ENCODE results near the gene ZSCAN29.

Gene ZSCAN29

DNA sequence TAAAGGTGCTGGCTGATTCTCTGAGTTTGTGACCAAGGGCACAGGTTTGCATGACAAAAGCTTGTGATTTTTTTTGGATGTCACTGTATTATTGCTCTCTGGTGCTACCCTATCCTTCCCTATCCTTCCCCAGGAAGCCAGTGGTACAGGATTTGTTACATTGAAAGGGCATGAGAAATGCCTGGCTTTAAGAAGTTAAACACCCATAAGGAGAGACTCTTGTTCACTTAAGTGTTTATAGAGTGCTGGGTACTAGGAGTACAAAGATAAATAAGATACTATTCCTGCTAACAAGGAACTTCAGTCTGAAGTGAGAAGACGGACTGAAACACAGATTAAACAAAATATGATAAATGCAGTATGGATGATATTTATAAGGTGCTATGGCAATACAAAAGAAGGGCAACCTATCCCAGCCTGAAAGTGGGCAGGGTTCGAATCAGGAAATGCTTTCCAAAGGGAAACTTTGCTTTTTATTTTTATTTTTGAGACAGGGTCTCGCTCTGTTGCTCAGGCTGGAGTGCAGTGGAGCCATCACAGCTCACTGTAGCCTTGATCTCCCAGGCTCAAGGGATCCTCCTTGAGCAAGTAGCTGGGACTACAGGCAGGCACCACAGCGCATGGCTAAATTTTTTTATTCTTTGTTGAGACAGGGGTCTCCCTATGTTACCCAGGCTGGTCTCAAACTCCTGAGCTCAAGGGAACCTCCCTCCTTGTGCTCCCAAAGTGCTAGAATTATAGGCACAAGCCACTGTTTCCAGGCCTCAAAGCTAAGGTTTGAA is 51.7 kb downstream of the ZSCAN29 start:
- Histone ChIP-seq H3K27ac (no peak overlapping the region), H3K4me3 (ENCODE audit: low read depth, low read length) (no peak overlapping the region), H3K36me3 (replicated peaks) (no peaks in the 10 kb centered on the region), H3K27me3 (replicated peaks) (no peaks in the 10 kb centered on the region)
- no peak for DNase-seq
- in situ Hi-C loops (cut with HindIII; ENCODE audit: low pct_ligation_motif_present, low sequenced_read_pairs) = no loop called here
- TF ChIP-seq, protein P1, sequence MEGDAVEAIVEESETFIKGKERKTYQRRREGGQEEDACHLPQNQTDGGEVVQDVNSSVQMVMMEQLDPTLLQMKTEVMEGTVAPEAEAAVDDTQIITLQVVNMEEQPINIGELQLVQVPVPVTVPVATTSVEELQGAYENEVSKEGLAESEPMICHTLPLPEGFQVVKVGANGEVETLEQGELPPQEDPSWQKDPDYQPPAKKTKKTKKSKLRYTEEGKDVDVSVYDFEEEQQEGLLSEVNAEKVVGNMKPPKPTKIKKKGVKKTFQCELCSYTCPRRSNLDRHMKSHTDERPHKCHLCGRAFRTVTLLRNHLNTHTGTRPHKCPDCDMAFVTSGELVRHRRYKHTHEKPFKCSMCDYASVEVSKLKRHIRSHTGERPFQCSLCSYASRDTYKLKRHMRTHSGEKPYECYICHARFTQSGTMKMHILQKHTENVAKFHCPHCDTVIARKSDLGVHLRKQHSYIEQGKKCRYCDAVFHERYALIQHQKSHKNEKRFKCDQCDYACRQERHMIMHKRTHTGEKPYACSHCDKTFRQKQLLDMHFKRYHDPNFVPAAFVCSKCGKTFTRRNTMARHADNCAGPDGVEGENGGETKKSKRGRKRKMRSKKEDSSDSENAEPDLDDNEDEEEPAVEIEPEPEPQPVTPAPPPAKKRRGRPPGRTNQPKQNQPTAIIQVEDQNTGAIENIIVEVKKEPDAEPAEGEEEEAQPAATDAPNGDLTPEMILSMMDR (IDR thresholded peaks at IDR 0.05; ENCODE audit: low read depth, low read length, missing control alignments) = no peak

DNA sequence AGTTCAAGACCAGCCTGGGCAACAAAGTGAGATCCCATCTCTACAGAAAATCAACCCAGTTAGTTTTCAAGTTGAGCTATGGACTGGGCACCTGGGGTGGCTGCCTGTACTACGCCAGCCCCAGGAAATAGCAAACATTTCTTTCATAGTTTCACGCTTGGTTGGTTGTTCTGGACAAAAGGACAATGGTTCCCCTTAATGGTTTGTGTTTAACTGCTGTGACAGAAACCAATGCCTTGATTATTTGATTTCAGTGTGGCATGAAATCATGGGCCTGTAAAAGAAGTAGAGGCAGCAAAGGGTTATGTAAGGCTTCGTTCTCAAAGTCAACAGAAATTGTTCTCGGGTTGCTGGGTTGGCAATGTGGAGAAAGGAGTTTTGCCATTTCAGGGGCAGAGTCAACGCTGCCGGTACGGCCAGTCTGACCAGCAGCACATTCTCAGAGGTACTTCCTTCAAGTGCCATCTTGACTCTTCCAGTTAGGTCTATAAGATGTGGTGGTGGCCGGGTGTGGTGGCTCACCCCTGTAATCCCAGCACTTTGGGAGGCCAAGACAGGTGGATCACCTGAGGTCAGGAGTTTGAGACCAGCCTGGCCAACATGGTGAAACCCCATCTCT is 53.2 kb downstream of the ZSCAN29 start:
- TF ChIP-seq, protein P1 (IDR thresholded peaks at IDR 0.05; ENCODE audit: low read depth, low read length, missing control alignments) = no peak
- no peaks in the 10 kb centered on the region for H3K27me3 ChIP-seq (replicated peaks)
- no peak for DNase-seq
- in situ Hi-C loops (cut with HindIII; ENCODE audit: low pct_ligation_motif_present, low sequenced_read_pairs) = no loop called here
- H3K27ac ChIP-seq = no peak overlapping the region
- H3K36me3 ChIP-seq (replicated peaks) = no peaks in the 10 kb centered on the region
- no peak overlapping the region for H3K4me3 ChIP-seq (ENCODE audit: low read depth, low read length)

DNA sequence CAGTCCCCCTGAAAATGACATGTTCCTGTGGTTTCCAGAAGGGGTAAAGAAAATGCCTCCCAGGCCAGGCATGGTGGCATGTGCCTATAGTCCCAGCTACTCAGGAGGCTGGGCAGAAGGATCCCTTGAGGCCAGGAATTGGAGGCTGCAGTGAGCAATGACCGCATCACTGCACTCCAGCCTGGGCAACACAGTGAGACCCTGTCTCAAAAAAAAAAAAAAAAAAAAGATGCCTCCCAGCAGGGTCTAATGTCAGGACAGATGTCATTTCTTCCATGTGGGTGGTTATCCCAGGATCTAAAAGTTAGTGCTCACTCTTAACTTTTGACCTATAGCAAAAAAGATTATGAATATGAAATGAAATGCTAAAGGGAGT is 53.9 kb downstream of the ZSCAN29 start:
- H3K27ac ChIP-seq = no peak overlapping the region
- in situ Hi-C loops (cut with HindIII; ENCODE audit: low pct_ligation_motif_present, low sequenced_read_pairs) = no loop called here

DNA sequence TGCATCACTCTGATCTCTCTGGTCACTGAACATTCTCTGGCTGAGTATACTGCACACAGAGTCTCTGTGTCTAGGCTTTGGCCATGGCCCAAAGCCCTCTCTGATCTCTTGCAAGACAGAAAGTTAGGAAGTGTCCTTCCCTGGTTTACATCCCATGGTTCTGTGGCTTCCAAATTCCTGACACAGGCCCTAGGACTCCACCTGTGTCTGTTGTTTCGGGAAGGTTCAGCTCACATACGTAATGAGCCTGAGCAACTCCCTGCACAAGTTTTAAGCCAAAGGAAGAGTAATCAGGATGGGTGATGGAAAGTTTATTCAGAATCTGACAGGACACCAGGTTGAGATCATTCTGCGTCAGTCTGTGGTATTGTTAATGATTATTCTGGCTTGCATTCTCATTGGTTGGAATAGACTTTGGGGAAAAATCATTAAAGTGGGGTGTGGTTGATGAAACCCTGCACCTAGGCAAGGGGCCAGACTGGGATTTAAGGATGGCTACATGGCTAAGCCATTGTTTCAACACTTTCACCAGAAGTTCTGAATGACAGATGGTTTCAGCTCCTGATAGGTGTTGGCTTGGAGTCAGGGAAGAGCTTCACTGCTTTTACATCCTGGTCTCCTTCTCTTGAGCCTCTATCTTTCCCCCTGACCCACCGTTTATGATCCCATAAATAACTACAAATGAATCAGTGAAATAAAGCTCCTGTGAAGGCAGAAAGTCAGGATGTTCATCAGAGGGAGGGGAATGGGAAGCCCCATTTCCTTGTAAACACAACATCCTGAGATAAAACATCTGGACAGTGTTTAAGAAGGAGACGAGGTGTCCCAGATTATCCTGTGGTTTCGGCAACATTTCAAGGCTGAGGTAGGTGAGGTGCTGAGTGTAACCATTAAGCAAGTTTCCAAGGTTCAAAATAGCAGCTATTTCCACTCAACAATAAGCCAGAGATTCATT is 54.5 kb downstream of the ZSCAN29 start:
- Histone ChIP-seq H3K27me3 (replicated peaks) (peaks cover 2% of the 10 kb centered on the region), H3K36me3 (replicated peaks) (no peaks in the 10 kb centered on the region), H3K27ac (no peak overlapping the region), H3K4me3 (ENCODE audit: low read depth, low read length) (no peak overlapping the region)
- in situ Hi-C loops (cut with HindIII; ENCODE audit: low pct_ligation_motif_present, low sequenced_read_pairs) = no loop called here
- no peak for DNase-seq
- TF ChIP-seq, protein P1 (IDR thresholded peaks at IDR 0.05; ENCODE audit: low read depth, low read length, missing control alignments) = no peak

More for the DNA sequence above, 53.9 kb downstream of the ZSCAN29 start:
- no peak for DNase-seq
- TF ChIP-seq, protein P1 (IDR thresholded peaks at IDR 0.05; ENCODE audit: low read depth, low read length, missing control alignments) = no peak
- Histone ChIP-seq H3K36me3 (replicated peaks) (no peaks in the 10 kb centered on the region), H3K4me3 (ENCODE audit: low read depth, low read length) (no peak overlapping the region), H3K27me3 (replicated peaks) (no peaks in the 10 kb centered on the region)

DNA sequence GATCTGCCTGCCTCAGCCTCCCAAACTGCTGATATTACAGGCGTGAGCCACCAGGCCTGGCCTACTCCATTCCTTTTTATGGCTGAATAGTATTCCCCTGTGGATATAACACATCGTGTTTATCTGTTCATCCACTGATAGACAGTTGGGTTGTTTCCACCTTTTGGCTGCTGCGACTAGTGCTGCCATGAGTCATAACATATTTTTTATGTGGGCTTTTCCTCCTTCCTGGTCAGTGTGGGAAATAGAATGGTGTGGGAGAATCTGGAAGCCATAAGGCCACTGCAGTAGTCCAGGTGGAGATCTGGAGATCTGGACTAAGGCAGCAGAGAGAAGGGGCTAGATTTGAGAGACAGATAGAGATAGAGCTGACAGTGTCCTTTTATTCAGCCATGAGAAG is 56.7 kb downstream of the ZSCAN29 start:
- Histone ChIP-seq H3K4me3 (ENCODE audit: low read depth, low read length) (no peak overlapping the region), H3K27me3 (replicated peaks) (peaks cover 10% of the 10 kb centered on the region), H3K36me3 (replicated peaks) (no peaks in the 10 kb centered on the region), H3K27ac (no peak overlapping the region)
- no peak for DNase-seq
- TF ChIP-seq, protein P1 (IDR thresholded peaks at IDR 0.05; ENCODE audit: low read depth, low read length, missing control alignments) = no peak
- in situ Hi-C loops (cut with HindIII; ENCODE audit: low pct_ligation_motif_present, low sequenced_read_pairs) = no loop called here

Measured in brain microvascular endothelial cell (primary cell).